HEK293 (cell line): ENCODE measurements around the gene MPPED2.

Experiments used
- CTCF ChIA-PET: fragments of 350-600 bp; formaldehyde crosslinking; extraction: SDS; loops from one replicate; lab custom pipeline; 2021; ENCODE audit warnings: antibody characterized with exemption; lab: Yijun Ruan, JAX
- POLR2A ChIA-PET: fragments of 300-600 bp; formaldehyde crosslinking; extraction: SDS; loops from one replicate; lab custom pipeline; 2020; ENCODE audit warnings: antibody characterized with exemption, inconsistent platforms; lab: Yijun Ruan, JAX
- H3K27ac ChIP-seq: fragments of 200-500 bp; sonication (Bioruptor generic); 2 replicates; pipeline ENCODE4 v1.5.1; 2014; ENCODE audit warnings: low read depth, low read length, control low read depth, inconsistent platforms; ENCODE audit errors: extremely low read depth
- H3K36me3 ChIP-seq, 2 experiments: fragments of 200-500 bp in 1 of 2; sonication (Bioruptor generic) in 1 of 2; 1 replicate in 1 of 2; 2 replicates in 1 of 2; pipeline ENCODE4 v1.5.1; 2014 to 2017; ENCODE audit warnings: inconsistent platforms in 2 of 2, low read length in 2 of 2; ENCODE audit not compliant: control insufficient read depth in 2 of 2, insufficient read depth in 1 of 2
- H3K4me1 ChIP-seq: fragments of 200-500 bp; sonication (Bioruptor generic); 2 replicates; pipeline ENCODE4 v1.5.1; 2014; ENCODE audit warnings: mild to moderate bottlenecking, low read length, inconsistent platforms; ENCODE audit not compliant: control insufficient read depth, insufficient read depth
- H3K4me3 ChIP-seq: 2 replicates; pipeline ENCODE4 v1.5.1; 2011; ENCODE audit warnings: low read depth, mild to moderate bottlenecking, control low read depth, low read length, moderate library complexity
- H3K9me3 ChIP-seq: fragments of 200-500 bp; sonication (Bioruptor generic); 2 replicates; pipeline ENCODE4 v1.5.1; 2014; ENCODE audit warnings: low read depth, low read length, inconsistent platforms; ENCODE audit not compliant: control insufficient read depth, insufficient read depth
- HOXA7 ChIP-seq: sonication (generic); formaldehyde crosslinking; IDR thresholded peaks from 2 replicates; pipeline ENCODE4 v1.8.1; 2022; ENCODE audit warnings: missing genetic modification reagents, borderline replicate concordance
- HOXD13 ChIP-seq: sonication (generic); formaldehyde crosslinking; IDR thresholded peaks from 2 replicates; pipeline ENCODE4 v1.8.0; 2022; ENCODE audit warnings: missing genetic modification reagents, borderline replicate concordance
- IKZF3 ChIP-seq: fragments of 450-650 bp; IDR thresholded peaks from 2 replicates; pipeline ENCODE4 v1.5.0; 2018; ENCODE audit warnings: missing biosample characterization, mild to moderate bottlenecking, missing genetic modification characterization, moderate library complexity
- MZF1 ChIP-seq: fragments of 450-650 bp; formaldehyde crosslinking; IDR thresholded peaks from 2 replicates; pipeline ENCODE4 v1.5.1; 2017; ENCODE audit warnings: missing biosample characterization, missing genetic modification characterization, borderline replicate concordance
- OVOL3 ChIP-seq: fragments of 450-650 bp; formaldehyde crosslinking; IDR thresholded peaks from 2 replicates; pipeline ENCODE4 v1.5.1; 2016; ENCODE audit warnings: missing biosample characterization, missing genetic modification characterization
- SCRT2 ChIP-seq: fragments of 450-650 bp; formaldehyde crosslinking; IDR thresholded peaks from 2 replicates; pipeline ENCODE4 v1.5.1; 2016; ENCODE audit warnings: missing biosample characterization, missing genetic modification characterization
- ZBTB10 ChIP-seq: fragments of 450-650 bp; formaldehyde crosslinking; IDR thresholded peaks from 2 replicates; pipeline ENCODE4 v1.5.1; 2016; ENCODE audit warnings: missing biosample characterization, missing genetic modification characterization
- ZFP69B ChIP-seq: fragments of 450-650 bp; formaldehyde crosslinking; IDR thresholded peaks from 2 replicates; pipeline ENCODE4 v1.5.1; 2016; ENCODE audit warnings: missing biosample characterization, missing genetic modification characterization
- ZNF121 ChIP-seq: fragments of 450-650 bp; formaldehyde crosslinking; IDR thresholded peaks from 2 replicates; pipeline ENCODE4 v1.5.1; 2016; ENCODE audit warnings: missing biosample characterization, missing genetic modification characterization
- ZNF157 ChIP-seq: fragments of 450-650 bp; formaldehyde crosslinking; IDR thresholded peaks from 2 replicates; pipeline ENCODE4 v1.5.1; 2016; ENCODE audit warnings: missing biosample characterization, missing genetic modification characterization
- ZNF16 ChIP-seq: fragments of 450-650 bp; formaldehyde crosslinking; IDR thresholded peaks from 2 replicates; pipeline ENCODE4 v1.5.1; 2016; ENCODE audit warnings: low read depth, missing biosample characterization, missing genetic modification characterization
- ZNF266 ChIP-seq: fragments of 450-650 bp; formaldehyde crosslinking; IDR thresholded peaks from 2 replicates; pipeline ENCODE4 v1.5.1; 2016; ENCODE audit warnings: missing biosample characterization, missing genetic modification characterization, low read depth
- ZNF354C ChIP-seq: fragments of 450-650 bp; formaldehyde crosslinking; IDR thresholded peaks from 2 replicates; pipeline ENCODE4 v1.5.1; 2016; ENCODE audit warnings: missing biosample characterization, missing genetic modification characterization, low read depth, borderline replicate concordance
- ZNF510 ChIP-seq: fragments of 450-650 bp; formaldehyde crosslinking; IDR thresholded peaks from 2 replicates; pipeline ENCODE4 v1.5.1; 2018; ENCODE audit warnings: mild to moderate bottlenecking, missing genetic modification characterization, missing biosample characterization; ENCODE audit not compliant: insufficient replicate concordance
- ZNF555 ChIP-seq: fragments of 450-650 bp; formaldehyde crosslinking; conservative IDR thresholded peaks from 2 replicates; pipeline ENCODE4 v1.5.1; 2017; ENCODE audit warnings: missing biosample characterization, mild to moderate bottlenecking, missing genetic modification characterization, inconsistent platforms
- ZSCAN30 ChIP-seq: fragments of 450-650 bp; IDR thresholded peaks from 2 replicates; pipeline ENCODE4 v1.5.1; 2018; ENCODE audit warnings: missing biosample characterization, mild to moderate bottlenecking, missing genetic modification characterization, moderate library complexity
- TF ChIP-seq, protein P1 (sequence below): fragments of 450-650 bp; formaldehyde crosslinking; optimal IDR thresholded peaks from 2 replicates; pipeline ENCODE3; 2016; ENCODE audit warnings: missing biosample characterization, mild to moderate bottlenecking, missing genetic modification characterization
- TF ChIP-seq, protein P2 (sequence below): sonication (generic); formaldehyde crosslinking; IDR thresholded peaks from 2 replicates; pipeline ENCODE4 v1.8.1; 2022; ENCODE audit warnings: mild to moderate bottlenecking, moderate library complexity, missing genetic modification reagents
- TF ChIP-seq, protein P3 (sequence below): fragments of 450-650 bp; formaldehyde crosslinking; IDR thresholded peaks from 2 replicates; pipeline ENCODE4 v1.5.1; 2017; ENCODE audit warnings: missing biosample characterization, missing genetic modification characterization

MPPED2 gene

DNA sequence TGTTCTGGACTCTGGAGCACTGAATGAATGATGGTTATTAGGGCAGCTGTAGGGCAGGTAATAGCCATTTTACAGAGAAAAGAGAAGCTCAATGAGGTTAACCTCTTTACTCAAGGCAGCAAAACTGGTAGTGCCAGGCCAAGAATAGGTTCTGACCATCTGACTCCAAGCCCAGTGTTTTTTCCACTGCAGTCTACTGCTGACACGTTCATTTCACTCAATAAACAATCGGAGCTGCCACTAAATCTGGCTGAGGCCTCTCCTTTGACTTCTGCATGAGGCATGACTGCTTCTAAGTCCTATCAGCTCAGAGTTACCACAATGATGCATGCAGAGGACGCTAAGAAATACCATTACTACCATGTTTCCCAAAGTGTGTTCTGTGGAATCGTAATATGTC lies 145.6 kb downstream of the MPPED2 start:
- Histone ChIP-seq H3K4me3 (no peak overlapping the region), H3K4me1 (no peaks in the 10 kb centered on the region), H3K9me3 (no peaks in the 10 kb centered on the region), H3K36me3 (no peaks in the 10 kb centered on the region), H3K27ac (no peak overlapping the region)
- POLR2A ChIA-PET = no interaction called here
- CTCF ChIA-PET = interaction anchor here (0.7 kb wide), 1 partner anchor 1254 kb away, joined by 4 read pairs; no protein-coding TSS in a partner anchor
- TF ChIP-seq, protein P1, sequence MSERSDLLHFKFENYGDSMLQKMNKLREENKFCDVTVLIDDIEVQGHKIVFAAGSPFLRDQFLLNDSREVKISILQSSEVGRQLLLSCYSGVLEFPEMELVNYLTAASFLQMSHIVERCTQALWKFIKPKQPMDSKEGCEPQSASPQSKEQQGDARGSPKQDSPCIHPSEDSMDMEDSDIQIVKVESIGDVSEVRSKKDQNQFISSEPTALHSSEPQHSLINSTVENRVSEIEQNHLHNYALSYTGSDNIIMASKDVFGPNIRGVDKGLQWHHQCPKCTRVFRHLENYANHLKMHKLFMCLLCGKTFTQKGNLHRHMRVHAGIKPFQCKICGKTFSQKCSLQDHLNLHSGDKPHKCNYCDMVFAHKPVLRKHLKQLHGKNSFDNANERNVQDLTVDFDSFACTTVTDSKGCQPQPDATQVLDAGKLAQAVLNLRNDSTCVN (tag by site-specific recombination) = no peak
- no peak for TF ChIP-seq ZFP69B (tag by site-specific recombination)
- no peak for TF ChIP-seq ZNF121 (tag by site-specific recombination)
- TF ChIP-seq ZNF510 (tag by site-specific recombination) = no peak
- no peak for TF ChIP-seq ZNF354C (tag by site-specific recombination)
- TF ChIP-seq IKZF3 (tag by site-specific recombination) = no peak
- TF ChIP-seq, protein P2, sequence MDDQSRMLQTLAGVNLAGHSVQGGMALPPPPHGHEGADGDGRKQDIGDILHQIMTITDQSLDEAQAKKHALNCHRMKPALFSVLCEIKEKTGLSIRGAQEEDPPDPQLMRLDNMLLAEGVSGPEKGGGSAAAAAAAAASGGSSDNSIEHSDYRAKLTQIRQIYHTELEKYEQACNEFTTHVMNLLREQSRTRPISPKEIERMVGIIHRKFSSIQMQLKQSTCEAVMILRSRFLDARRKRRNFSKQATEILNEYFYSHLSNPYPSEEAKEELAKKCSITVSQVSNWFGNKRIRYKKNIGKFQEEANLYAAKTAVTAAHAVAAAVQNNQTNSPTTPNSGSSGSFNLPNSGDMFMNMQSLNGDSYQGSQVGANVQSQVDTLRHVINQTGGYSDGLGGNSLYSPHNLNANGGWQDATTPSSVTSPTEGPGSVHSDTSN (CRISPR knock-in tag) = no peak
- no peak for TF ChIP-seq HOXA7 (CRISPR knock-in tag)
- TF ChIP-seq ZSCAN30 (tag by site-specific recombination) = no peak
- TF ChIP-seq, protein P3, sequence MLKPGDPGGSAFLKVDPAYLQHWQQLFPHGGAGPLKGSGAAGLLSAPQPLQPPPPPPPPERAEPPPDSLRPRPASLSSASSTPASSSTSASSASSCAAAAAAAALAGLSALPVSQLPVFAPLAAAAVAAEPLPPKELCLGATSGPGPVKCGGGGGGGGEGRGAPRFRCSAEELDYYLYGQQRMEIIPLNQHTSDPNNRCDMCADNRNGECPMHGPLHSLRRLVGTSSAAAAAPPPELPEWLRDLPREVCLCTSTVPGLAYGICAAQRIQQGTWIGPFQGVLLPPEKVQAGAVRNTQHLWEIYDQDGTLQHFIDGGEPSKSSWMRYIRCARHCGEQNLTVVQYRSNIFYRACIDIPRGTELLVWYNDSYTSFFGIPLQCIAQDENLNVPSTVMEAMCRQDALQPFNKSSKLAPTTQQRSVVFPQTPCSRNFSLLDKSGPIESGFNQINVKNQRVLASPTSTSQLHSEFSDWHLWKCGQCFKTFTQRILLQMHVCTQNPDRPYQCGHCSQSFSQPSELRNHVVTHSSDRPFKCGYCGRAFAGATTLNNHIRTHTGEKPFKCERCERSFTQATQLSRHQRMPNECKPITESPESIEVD (tag by site-specific recombination) = no peak

GRCh38 chr11:30436801-30437200 lies 149.4 kb downstream of the MPPED2 start:
- no peak overlapping the region for H3K27ac ChIP-seq
- ChIA-PET POLR2A (no interaction called here), CTCF (interaction anchor here (0.6 kb wide), 1 partner anchor 211 kb away, joined by 3 read pairs; no protein-coding TSS in a partner anchor)
- no peaks in the 10 kb centered on the region for H3K36me3 ChIP-seq
- H3K4me3 ChIP-seq = no peak overlapping the region
- H3K4me1 ChIP-seq = no peaks in the 10 kb centered on the region
- H3K9me3 ChIP-seq = no peaks in the 10 kb centered on the region
- no peak for TF ChIP-seq ZNF555
- TF ChIP-seq HOXD13 (CRISPR knock-in tag) = no peak
- no peak for TF ChIP-seq ZNF266 (tag by site-specific recombination)
- TF ChIP-seq ZBTB10 (tag by site-specific recombination) = no peak
- TF ChIP-seq SCRT2 = no peak
- TF ChIP-seq ZNF157 (tag by site-specific recombination) = no peak
- no peak for TF ChIP-seq ZNF16 (tag by site-specific recombination)
- no peak for TF ChIP-seq OVOL3 (tag by site-specific recombination)
- TF ChIP-seq MZF1 (tag by site-specific recombination) = no peak
